HG03378 (cell line): ENCODE measurements around the gene ADRA2B.
"Not testable (repeated sequence)": the region's sequence is repeated elsewhere in the genome, so short reads cannot be mapped to it uniquely, and the experiment has no call there.

Experiments used
- ATAC-seq: cut with Tn5 transposase; IDR thresholded peaks from one replicate; pipeline ENCODE4 v1.9.1; 2021; ENCODE audit warnings: mild to moderate bottlenecking, moderate library complexity; ENCODE audit not compliant: unreplicated experiment

The ADRA2B gene

DNA sequence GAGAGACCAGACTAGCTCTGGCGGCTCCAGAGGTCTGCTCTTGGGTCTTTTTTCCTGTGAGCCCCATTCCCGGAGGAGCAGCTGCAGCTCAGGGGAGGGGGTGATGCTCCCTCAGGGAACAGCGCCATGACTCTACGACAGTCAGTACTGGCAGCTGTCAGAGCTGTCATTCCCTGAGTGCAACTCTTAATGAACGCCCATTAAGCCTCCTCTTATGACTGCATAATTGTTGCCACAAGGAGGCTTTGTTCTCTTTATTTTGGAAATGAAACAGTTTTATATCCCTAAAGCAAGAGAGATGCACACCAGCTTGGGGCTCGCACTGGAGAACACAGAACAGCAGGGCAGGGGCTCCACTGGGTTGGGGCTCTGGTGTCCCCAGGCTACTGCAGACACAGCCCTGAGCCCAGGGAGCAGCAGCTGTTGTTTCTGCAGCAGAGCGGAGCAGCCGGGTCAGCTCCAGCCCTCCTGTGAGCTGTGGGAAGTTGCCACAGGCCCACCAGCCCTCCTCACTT is 44.3 kb downstream of the ADRA2B start:
- not testable (repeated sequence) for ATAC-seq

DNA sequence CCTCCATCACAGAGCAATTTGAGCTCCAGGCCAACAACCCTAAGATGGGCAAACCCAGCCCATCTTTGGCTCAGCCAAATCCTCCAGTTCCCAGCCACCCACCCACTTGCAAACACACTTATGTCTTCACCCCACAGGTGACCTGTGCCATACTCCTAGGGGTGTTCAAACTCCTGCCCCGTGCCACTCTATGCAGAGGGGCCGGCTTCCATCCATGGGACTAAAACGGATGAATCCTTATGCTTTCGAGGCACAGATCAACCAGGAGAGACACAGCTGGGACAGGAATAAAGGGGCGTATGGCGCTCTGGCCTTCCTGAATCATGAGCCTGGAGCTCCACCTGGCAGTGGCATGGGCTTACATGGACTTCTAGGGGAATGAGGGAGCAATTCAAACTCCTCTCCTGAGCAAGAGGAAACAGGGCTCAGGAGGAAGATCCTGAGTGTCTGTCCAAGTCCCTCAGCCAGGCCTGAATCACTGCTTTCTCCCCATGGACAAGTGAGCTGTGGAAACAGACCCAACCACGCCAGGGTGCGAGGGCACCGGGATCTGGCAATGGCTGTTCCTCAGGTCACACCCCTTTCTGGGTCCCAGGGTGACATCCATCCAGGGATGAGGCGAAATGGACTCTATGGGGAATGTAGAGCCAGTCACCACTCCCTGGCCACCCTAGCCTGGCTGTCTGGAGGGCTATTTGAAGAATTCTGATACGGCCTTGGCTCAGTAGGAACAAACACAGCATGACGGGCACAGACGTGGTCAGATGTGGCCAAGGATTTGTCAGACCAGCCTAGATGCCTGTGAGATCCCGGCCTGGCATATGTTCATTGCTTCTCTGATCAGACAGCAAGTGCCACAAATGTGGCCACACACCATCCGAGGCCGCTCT is 45.0 kb downstream of the ADRA2B start:
- ATAC-seq = not testable (repeated sequence)

DNA sequence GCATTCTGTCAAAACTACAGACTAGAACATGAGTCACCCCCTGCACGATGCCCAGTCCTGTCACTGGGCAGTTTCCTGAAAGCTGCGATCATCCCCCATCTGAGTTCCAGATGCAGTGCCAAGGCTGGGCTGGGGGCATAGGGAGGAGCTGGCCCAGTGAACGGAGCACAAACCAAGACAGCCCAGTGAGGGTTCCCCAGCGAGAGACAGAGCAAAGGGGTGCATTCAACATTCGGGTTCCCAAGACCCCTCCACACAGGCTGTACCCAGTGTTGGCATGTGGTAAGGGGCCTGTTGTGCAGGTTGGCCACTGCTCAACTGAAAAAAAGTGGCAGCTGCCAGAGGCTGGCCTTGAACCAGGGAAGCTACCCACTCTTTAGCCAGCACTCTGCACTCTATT is 46.0 kb downstream of the ADRA2B start:
- ATAC-seq = not testable (repeated sequence)

DNA sequence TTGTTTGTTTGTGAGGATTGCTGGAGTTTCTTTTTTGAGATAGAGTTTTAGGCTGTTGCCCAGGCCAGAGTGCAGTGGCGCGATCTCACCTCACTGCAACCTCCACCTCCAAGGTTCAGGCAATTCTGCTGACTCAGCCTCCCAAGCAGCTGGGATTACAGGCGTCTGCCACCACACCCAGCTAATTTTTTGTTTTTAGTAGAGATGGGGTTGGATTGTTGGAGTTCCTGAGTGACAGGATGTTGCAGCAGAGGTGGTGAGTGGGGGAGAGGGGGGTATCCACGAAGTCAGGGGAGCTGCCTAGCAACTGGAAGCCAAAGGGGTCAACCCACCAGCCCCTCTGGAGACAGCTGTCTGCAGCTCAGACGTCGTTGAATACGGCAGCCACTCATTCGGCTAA is 46.5 kb downstream of the ADRA2B start:
- ATAC-seq = not testable (repeated sequence)

DNA sequence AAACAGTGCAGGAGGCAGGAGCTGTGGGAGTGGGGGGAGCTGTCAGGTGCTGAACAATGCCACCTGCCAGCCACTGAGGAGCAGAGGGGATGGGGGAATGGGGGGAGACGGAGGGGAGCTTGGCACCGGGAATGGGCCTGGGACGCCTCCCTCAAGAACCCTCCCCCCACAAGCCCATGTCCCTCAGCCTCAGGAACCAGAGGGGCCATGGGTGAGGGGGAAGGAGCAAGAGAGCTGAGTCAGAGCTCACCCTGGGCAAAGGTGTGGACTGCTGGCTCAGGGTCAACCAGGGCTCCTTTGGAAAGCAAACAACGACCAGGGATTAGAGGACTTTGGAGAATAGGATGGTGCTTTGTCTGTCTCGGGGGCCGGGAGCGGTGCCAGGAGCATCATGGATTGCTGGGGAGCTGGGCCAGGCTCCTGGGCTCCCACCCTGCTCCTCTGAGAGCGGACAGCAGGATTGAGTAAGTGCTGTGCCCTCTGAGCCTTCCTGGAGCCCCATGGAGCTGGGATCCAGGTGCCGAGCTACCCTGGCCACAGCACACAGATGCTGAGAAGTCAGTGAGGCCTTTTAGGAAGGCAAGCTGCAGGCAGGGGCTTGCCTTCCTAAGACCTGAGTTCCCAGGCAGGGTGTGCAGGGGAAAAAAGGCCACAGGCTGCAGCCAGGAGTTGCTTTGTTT is 48.3 kb downstream of the ADRA2B start:
- ATAC-seq = not testable (repeated sequence)

DNA sequence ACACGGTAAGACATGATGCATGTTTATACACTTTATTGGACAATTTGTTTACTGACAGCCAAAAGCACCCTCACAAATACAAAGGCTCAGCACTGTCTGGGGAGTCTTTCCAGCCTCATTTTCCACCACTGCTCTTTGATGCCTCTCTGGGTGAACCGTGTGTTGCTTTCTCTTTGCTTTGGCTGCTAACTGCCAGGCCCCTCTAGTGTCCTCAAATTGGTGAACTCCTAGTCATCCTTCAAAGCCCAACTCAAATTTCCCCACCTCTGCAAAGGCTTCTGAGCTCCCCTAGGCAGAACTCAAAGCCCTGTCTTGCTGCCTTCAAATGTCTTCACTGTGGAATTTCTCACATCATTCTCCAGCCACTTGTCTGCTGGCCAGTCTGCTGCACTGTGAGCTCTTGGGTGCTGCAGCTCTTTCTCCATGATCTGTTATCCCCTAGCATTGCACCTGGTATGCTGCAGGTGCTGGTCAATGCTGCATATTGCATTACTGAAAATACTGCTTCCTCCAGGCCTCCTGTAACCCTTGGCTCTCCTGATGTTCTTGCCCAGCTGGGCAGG is 49.2 kb downstream of the ADRA2B start:
- not testable (repeated sequence) for ATAC-seq

DNA sequence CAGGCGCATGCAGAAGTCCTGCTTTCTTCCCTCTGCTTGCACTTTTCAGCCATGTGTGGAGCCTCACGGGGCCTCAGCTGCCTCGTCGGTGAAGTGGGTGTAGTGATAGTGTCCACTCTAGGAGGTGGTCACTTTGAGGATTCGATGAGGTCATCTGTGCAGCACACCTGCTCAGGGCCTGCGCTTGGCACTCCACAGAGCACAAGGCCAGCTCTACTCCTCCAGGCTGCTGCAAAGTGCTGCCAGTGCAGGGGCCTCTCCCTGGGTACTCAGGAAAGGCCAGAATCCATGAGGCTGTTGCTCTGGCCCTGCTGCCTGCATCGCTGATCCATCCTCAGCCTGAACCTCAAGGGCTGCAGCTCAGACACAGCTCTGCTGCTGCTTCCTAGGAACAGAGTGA is 49.9 kb downstream of the ADRA2B start:
- ATAC-seq = not testable (repeated sequence)

DNA sequence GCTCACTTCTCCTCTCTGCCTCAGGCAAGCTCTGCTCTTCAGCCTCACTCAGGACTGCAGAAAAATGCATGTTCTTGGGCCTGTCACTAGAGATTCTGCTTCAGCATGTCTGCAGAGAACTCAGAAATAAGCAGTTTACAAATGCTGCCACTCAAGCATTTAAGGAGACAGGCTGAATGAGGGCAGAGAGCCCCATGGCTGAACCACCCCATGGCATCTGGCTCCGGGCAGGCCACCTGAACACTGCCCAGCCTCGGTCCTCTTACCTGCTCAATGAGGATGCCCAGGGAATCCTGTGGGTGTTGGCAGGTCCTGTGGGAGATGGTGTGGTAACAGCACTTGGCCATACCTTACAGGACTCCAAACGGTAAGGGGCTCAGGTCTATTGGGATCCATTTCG is 50.4 kb downstream of the ADRA2B start:
- not testable (repeated sequence) for ATAC-seq

DNA sequence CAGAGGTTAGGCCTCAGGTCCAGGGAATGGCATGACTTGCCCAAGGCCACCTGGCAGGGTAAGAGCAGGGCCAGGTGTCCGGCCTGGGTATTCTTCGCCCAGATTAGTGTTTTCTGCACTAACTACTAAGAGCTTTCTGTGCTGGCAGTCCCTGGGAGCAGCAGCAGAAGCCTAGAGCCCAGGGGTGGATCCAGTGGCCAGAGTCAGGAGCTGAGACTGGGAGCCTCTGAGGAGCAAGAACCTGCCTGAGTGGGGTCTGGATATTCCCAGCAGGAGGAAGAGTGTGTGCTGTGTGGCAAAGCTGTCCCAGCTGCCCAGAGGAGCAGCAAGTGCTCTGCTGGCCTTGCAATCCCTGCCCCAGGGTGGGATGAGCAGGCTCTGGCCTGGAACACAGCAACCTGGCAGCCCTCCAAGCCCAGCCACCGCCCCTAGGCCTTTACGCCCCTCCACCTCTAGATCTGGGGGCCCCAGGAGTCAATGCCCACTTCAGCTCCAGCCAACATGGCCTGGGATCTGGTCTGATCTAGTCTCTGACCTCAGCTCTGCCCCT is 50.9 kb downstream of the ADRA2B start:
- no peak for ATAC-seq

DNA sequence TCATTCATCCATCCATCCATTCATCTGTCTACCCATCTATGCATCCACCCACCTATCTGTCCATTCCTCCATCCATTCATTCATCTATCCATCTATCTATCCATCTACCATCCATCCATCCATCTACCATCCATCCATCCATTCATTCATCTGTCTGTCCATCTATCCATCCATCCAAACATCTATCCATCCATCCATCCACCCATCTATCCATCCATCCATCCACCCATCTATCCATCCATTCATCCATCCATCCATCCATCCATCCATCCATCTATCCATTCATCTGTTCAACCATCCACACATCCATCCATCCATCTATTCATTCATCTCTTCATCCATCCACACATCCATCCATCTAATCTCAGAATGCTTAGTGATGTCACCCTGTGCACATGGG is 51.6 kb downstream of the ADRA2B start:
- ATAC-seq = not testable (repeated sequence)

DNA sequence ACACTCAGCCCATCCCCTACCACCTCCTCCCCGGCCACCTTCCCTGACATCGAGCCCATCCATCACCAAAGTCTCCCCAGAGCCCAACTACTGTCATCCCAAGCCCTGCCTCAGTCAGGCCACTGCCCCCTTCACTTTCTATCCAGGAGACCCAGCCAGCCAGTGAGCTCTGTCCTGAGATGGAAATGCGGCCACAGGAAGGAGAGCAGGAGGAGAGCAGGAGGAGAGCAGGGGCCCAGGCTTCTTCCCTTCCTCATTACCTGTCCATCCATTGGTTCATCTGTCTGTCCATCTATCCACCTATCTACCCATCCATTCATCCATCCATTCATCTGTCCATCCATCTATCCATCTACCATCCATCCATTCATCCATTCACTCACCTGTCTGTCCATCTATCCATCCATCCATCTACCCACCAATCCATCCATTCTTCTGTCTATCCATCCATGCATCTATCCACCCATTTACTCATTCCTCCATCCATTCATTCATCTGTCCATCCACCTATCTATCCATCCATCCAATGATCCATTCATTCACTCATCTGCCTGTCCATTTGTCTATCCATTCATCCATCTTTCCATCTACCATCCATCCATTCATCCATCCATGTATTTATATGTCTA is 52.2 kb downstream of the ADRA2B start:
- not testable (repeated sequence) for ATAC-seq

DNA sequence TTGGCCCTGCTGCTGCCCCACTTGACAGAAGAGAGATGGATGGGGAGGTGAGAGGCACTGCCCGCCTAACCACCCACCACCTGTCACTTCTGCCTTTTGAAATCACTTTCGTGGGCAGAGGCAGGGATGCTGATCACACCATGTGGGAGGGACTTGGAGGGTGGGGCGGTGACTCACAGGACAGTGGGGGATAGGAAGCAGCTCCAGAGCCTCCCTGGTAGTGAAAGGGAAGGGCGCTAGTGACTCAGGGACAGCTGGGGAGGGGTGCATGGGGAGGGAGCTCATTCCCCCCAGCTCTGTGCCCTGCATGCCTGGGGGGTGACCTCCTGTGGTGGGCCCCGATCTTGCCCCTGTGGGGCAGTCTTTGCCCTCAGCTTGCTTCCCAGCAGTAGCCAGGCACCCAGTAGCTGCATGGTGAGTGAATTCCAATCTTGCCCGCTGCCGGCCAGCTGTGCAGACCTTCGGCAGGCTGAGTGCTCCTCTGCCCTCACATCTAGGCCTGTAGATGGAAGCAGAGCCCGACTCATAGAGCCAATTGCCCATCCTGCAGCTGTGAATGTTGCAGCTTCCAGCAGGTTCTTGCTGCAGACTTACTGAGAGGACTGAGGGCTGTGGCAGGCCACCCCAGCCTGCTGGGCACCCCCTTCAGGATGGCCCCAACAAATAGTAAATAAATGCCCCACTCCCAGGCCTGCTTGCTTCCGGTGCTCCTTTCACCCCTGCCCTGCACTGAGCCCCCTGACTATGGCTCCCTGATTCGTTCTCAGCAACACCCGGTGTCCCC is 53.1 kb downstream of the ADRA2B start:
- ATAC-seq = not testable (repeated sequence)
